CD4-positive, alpha-beta T cell treated with Interleukin-15 for 4 hours (primary cell): Measurements from ENCODE around the gene HEATR5B.
"Not testable (repeated sequence)": the region's sequence is repeated elsewhere in the genome, so short reads cannot be mapped to it uniquely, and the experiment has no call there.

ENCODE experiments used
- DNase-seq: peaks from one replicate; pipeline ENCODE4 v3.0.0-alpha.2; 2020; ENCODE audit warnings: low spot score

Gene HEATR5B

GRCh38 chr2:36979007-36979406 is 105.2 kb downstream of the HEATR5B start:
- DNase-seq, result not testable (repeated sequence)

- no peak for DNase-seq
Observed at GRCh38 chr2:36976065-36976464, 108.1 kb downstream of the HEATR5B start.

GRCh38 chr2:36975306-36975705 is 108.9 kb downstream of the HEATR5B start:
- DNase-seq, result no peak

GRCh38 chr2:36973320-36973719 is 110.9 kb downstream of the HEATR5B start:
- DNase-seq, result no peak

- no peak for DNase-seq
Observed at GRCh38 chr2:36971990-36972389, 112.2 kb downstream of the HEATR5B start.

- no peak for DNase-seq
Observed at GRCh38 chr2:36967236-36967876, 116.8 kb downstream of the HEATR5B start.

- peak; percentile 97 for DNase-seq
Observed at GRCh38 chr2:36966370-36967235, 117.6 kb downstream of the HEATR5B start, which contains the start of gene STRN. TSS of gene STRN (minus strand) at chr2:36966536. CDS start at chr2:36966463, 73 bp downstream.

- peak; percentile 30 for DNase-seq
Observed at GRCh38 chr2:36965751-36966369, 118.3 kb downstream of the HEATR5B start.

- DNase-seq, result no peak
Observed at GRCh38 chr2:36965206-36965605, 119.0 kb downstream of the HEATR5B start.

- no peak for DNase-seq
Observed at GRCh38 chr2:36964496-36965058, 119.6 kb downstream of the HEATR5B start.

- DNase-seq, result no peak
Observed at GRCh38 chr2:36963734-36964133, 120.4 kb downstream of the HEATR5B start.

GRCh38 chr2:36963106-36963505 is 121.1 kb downstream of the HEATR5B start:
- DNase-seq, result no peak

GRCh38 chr2:36960773-36961172 is 123.4 kb downstream of the HEATR5B start:
- DNase-seq, result no peak

- no peak for DNase-seq
Observed at GRCh38 chr2:36960005-36960675, 124.0 kb downstream of the HEATR5B start.

- DNase-seq, result no peak
Observed at GRCh38 chr2:36954977-36955607, 129.1 kb downstream of the HEATR5B start.

GRCh38 chr2:36952748-36953197 is 131.4 kb downstream of the HEATR5B start:
- no peak for DNase-seq

- DNase-seq, result no peak
Observed at GRCh38 chr2:36951574-36951973, 132.6 kb downstream of the HEATR5B start.

GRCh38 chr2:36951027-36951518 is 133.1 kb downstream of the HEATR5B start:
- DNase-seq, result no peak

- no peak for DNase-seq
Observed at GRCh38 chr2:36949845-36950244, 134.3 kb downstream of the HEATR5B start.

GRCh38 chr2:36945240-36945639 is 138.9 kb downstream of the HEATR5B start:
- not testable (repeated sequence) for DNase-seq

GRCh38 chr2:36941867-36942266 is 142.3 kb downstream of the HEATR5B start:
- no peak for DNase-seq
